K562 (cell line): ENCODE measurements around the gene TIPARP. TPM values are rescaled to one million over a fixed set of nuclear protein-coding genes. Genes with fewer than 3 reads are reported as not detected.

ENCODE experiments used
- BCOR ChIP-seq: fragments of 450-650 bp; IDR thresholded peaks from 2 replicates; pipeline ENCODE4 v1.6.1; 2016
- DIDO1 ChIP-seq: fragments of 450-650 bp; IDR thresholded peaks from 2 replicates; pipeline ENCODE4 v1.6.1; 2016; ENCODE audit warnings: low read depth, missing biosample characterization, missing genetic modification characterization
- FOXM1 ChIP-seq, 2 experiments: fragments of 450-650 bp in 1 of 2; sonication (generic) in 1 of 2; formaldehyde crosslinking in 1 of 2; IDR thresholded peaks; 2 replicates each; pipeline versions ENCODE4 v1.6.1 to v1.9.0; 2017 to 2022; ENCODE audit warnings: low read depth in 2 of 2, mild to moderate bottlenecking in 2 of 2, missing genetic modification reagents in 1 of 2, moderate library complexity in 1 of 2
- FOXP1 ChIP-seq: sonication (generic); formaldehyde crosslinking; IDR thresholded peaks from 2 replicates; pipeline ENCODE4 v1.8.0; 2022; ENCODE audit warnings: mild to moderate bottlenecking, missing genetic modification reagents
- HMGN3 ChIP-seq: IDR thresholded peaks from 2 replicates; pipeline ENCODE4 v1.6.1; 2011; ENCODE audit warnings: borderline replicate concordance, low read depth, mild to moderate bottlenecking, mixed read lengths, low read length; ENCODE audit not compliant: insufficient read length; ENCODE audit errors: extremely low read depth
- MAZ ChIP-seq, 2 experiments: fragments of 450-650 bp in 1 of 2; sonication (generic) in 1 of 2; formaldehyde crosslinking; IDR thresholded peaks in 1 of 2; conservative IDR thresholded peaks in 1 of 2; 2 replicates each; pipeline versions ENCODE4 v1.4.0 to v1.5.0; 2020; ENCODE audit warnings: mild to moderate bottlenecking in 1 of 2, missing genetic modification reagents in 1 of 2
- PHF21A ChIP-seq: fragments of 450-650 bp; IDR thresholded peaks from 2 replicates; pipeline ENCODE4 v1.6.1; 2017; ENCODE audit warnings: low read depth, borderline replicate concordance
- SMARCB1 ChIP-seq: IDR thresholded peaks from 2 replicates; pipeline ENCODE4 v1.6.1; 2011; ENCODE audit warnings: improper control_type of control experiment, low read depth; ENCODE audit not compliant: insufficient read length
- ZNF79 ChIP-seq: fragments of 250-450 bp; sonication (Bioruptor Pico); IDR thresholded peaks from 2 replicates; pipeline ENCODE4 v1.4.0; 2020; ENCODE audit warnings: low read depth, mild to moderate bottlenecking, moderate library complexity
- polyA plus RNA-seq, 8 experiments: library from polyadenylated mRNA; depleted of rRNA in 4 of 8; stranded (reverse) in 5 of 8; unstranded in 3 of 8; fragments of >200 nt; fragmentation: Nextera tagmentation in 2 of 8; fragmentation: Illumina TruSeq in 1 of 8; extraction: Ambion mirVana in 2 of 8; extraction: Trizol in 1 of 8; gene quantifications; 2 replicates each; pipeline versions ENCODE4 v1.2.1 to v1.2.3, GENCODE V29; 2011 to 2014; ENCODE audit warnings: inconsistent platforms in 1 of 8, missing spikeins in 1 of 8
- total RNA-seq, 7 experiments: library from RNA; depleted of rRNA in 6 of 7; stranded (reverse); fragments of >200 nt in 6 of 7; fragmentation: Illumina TruSeq in 2 of 7; extraction: Trizol in 2 of 7; gene quantifications; 2 replicates each; pipeline versions ENCODE4 v1.2.1 to v1.2.3, GENCODE V29; 2011 to 2021; ENCODE audit warnings: low replicate concordance in 1 of 7
- TF ChIP-seq, protein P1 (sequence below): fragments of 450-650 bp; IDR thresholded peaks from 2 replicates; pipeline ENCODE4 v1.6.1; 2018; ENCODE audit not compliant: partially characterized antibody
- TF ChIP-seq, protein P2 (sequence below): fragments of 450-650 bp; IDR thresholded peaks from 2 replicates; pipeline ENCODE4 v1.6.1; 2017; ENCODE audit warnings: antibody characterized with exemption
- TF ChIP-seq, protein P3 (sequence below): sonication (generic); formaldehyde crosslinking; IDR thresholded peaks from 2 replicates; pipeline ENCODE4 v1.5.0; 2020; ENCODE audit warnings: missing genetic modification reagents
- TF ChIP-seq, protein P4 (sequence below): fragments of 450-650 bp; formaldehyde crosslinking; IDR thresholded peaks from 2 replicates; pipeline ENCODE4 v1.4.0; 2020; ENCODE audit warnings: mild to moderate bottlenecking, mixed read lengths
- TF ChIP-seq, protein P5 (sequence below): sonication (generic); formaldehyde crosslinking; IDR thresholded peaks from 2 replicates; pipeline ENCODE4 v1.8.0; 2023; ENCODE audit warnings: mild to moderate bottlenecking, missing genetic modification reagents

TIPARP gene
- total and polyA plus RNA-seq, 9 of the 15 experiments (the other 6 are each of a cell fraction or from before 2014, with no cell fraction given) = 2.4 to 29.4 (median 15.1) TPM

DNA sequence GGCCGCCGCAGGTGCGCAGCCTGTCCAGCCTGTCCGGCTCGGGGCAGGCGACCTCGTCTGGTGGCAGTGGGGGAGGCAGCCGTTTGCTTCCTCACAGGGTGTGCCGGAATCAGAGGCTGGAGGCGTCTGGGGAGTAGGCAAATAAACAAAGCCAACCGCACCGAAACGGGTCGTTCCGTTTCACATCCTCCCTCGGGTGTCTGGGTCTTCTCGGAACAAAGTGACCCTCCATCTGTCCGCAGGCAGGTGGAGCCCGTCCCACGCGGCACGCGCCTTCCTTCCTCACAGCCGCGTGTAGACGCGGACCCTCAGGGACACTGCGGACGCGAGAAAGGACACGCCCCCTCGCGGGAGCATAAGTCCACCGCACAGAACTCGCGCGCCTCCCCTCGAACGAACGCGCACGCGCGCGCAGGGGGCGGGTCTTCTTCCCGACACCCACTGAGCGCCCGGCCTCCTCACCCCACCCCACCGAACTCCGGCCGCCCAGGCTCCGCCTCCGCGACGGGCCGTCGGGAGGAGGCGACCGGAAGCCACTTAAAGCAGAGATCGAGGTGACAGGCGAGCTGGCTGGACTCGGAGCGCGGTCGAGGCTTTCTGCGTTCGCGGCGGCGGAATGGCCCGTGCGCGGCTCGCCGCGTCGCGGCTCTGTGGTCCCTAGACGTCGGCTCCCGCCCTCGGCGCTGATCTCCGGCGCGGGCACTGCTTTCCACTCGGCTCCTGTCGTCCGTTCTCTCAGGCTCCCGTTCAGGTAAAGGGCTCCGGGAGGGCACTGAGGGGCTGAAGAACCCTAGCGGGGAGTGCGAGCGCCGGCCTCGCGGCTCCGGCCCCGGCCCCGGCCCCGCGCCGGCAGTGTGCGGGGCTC is at the start of gene TIPARP (continued):
- no peak for TF ChIP-seq ZNF79 (CRISPR knock-in tag)
- TF ChIP-seq PHF21A = 0 out of 2 replicates have a peak, but pooled peaks have one; percentile 63
- TF ChIP-seq MAZ (CRISPR knock-in tag; conservative IDR thresholded peaks at IDR 0.05 in 1 of 2, IDR thresholded peaks at IDR 0.05 in 1 of 2) = peak; percentile 84 to 96
- TF ChIP-seq, protein P1, sequence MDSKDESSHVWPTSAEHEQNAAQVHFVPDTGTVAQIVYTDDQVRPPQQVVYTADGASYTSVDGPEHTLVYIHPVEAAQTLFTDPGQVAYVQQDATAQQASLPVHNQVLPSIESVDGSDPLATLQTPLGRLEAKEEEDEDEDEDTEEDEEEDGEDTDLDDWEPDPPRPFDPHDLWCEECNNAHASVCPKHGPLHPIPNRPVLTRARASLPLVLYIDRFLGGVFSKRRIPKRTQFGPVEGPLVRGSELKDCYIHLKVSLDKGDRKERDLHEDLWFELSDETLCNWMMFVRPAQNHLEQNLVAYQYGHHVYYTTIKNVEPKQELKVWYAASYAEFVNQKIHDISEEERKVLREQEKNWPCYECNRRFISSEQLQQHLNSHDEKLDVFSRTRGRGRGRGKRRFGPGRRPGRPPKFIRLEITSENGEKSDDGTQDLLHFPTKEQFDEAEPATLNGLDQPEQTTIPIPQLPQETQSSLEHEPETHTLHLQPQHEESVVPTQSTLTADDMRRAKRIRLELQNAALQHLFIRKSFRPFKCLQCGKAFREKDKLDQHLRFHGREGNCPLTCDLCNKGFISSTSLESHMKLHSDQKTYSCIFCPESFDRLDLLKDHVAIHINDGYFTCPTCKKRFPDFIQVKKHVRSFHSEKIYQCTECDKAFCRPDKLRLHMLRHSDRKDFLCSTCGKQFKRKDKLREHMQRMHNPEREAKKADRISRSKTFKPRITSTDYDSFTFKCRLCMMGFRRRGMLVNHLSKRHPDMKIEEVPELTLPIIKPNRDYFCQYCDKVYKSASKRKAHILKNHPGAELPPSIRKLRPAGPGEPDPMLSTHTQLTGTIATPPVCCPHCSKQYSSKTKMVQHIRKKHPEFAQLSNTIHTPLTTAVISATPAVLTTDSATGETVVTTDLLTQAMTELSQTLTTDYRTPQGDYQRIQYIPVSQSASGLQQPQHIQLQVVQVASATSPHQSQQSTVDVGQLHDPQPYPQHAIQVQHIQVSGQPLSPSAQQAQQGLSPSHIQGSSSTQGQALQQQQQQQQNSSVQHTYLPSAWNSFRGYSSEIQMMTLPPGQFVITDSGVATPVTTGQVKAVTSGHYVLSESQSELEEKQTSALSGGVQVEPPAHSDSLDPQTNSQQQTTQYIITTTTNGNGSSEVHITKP = peak; percentile 22
- TF ChIP-seq, protein P2, sequence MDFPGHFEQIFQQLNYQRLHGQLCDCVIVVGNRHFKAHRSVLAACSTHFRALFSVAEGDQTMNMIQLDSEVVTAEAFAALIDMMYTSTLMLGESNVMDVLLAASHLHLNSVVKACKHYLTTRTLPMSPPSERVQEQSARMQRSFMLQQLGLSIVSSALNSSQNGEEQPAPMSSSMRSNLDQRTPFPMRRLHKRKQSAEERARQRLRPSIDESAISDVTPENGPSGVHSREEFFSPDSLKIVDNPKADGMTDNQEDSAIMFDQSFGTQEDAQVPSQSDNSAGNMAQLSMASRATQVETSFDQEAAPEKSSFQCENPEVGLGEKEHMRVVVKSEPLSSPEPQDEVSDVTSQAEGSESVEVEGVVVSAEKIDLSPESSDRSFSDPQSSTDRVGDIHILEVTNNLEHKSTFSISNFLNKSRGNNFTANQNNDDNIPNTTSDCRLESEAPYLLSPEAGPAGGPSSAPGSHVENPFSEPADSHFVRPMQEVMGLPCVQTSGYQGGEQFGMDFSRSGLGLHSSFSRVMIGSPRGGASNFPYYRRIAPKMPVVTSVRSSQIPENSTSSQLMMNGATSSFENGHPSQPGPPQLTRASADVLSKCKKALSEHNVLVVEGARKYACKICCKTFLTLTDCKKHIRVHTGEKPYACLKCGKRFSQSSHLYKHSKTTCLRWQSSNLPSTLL = 0 out of 2 replicates have a peak, but pooled peaks have one; percentile 46
- TF ChIP-seq, protein P3, sequence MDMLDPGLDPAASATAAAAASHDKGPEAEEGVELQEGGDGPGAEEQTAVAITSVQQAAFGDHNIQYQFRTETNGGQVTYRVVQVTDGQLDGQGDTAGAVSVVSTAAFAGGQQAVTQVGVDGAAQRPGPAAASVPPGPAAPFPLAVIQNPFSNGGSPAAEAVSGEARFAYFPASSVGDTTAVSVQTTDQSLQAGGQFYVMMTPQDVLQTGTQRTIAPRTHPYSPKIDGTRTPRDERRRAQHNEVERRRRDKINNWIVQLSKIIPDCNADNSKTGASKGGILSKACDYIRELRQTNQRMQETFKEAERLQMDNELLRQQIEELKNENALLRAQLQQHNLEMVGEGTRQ (CRISPR knock-in tag) = no peak
- no peak; the same call in 1 of the 2 replicates for TF ChIP-seq FOXM1 (IDR thresholded peaks at IDR 0.05; ENCODE audit: low read depth)
- TF ChIP-seq FOXM1 (CRISPR knock-in tag; IDR thresholded peaks at IDR 0.05; ENCODE audit: low read depth) = peak; percentile 86; the same call in 1 of the 2 replicates
- TF ChIP-seq BCOR = peak; percentile 29
- no peak for TF ChIP-seq DIDO1 (tag)
- peak; percentile 99 for TF ChIP-seq FOXP1 (CRISPR knock-in tag)
- TF ChIP-seq, protein P4, sequence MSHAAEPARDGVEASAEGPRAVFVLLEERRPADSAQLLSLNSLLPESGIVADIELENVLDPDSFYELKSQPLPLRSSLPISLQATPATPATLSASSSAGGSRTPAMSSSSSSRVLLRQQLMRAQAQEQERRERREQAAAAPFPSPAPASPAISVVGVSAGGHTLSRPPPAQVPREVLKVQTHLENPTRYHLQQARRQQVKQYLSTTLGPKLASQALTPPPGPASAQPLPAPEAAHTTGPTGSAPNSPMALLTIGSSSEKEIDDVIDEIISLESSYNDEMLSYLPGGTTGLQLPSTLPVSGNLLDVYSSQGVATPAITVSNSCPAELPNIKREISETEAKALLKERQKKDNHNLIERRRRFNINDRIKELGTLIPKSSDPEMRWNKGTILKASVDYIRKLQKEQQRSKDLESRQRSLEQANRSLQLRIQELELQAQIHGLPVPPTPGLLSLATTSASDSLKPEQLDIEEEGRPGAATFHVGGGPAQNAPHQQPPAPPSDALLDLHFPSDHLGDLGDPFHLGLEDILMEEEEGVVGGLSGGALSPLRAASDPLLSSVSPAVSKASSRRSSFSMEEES = no peak
- peak; percentile 20 for TF ChIP-seq HMGN3
- TF ChIP-seq SMARCB1 = no peak
- TF ChIP-seq, protein P5, sequence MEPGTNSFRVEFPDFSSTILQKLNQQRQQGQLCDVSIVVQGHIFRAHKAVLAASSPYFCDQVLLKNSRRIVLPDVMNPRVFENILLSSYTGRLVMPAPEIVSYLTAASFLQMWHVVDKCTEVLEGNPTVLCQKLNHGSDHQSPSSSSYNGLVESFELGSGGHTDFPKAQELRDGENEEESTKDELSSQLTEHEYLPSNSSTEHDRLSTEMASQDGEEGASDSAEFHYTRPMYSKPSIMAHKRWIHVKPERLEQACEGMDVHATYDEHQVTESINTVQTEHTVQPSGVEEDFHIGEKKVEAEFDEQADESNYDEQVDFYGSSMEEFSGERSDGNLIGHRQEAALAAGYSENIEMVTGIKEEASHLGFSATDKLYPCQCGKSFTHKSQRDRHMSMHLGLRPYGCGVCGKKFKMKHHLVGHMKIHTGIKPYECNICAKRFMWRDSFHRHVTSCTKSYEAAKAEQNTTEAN (CRISPR knock-in tag) = no peak; the same call in 1 of the 2 replicates
